ENCODE results near the gene GARS1.

GRCh38 chr7:30553546-30553945, 41.1 kb upstream of the GARS1 start:
- TF ChIP-seq EZH2phosphoT487 (IDR thresholded peaks at IDR 0.05; ENCODE audit: insufficient read depth, low read depth) (no peak), EZH2 (IDR thresholded peaks at IDR 0.05; ENCODE audit: insufficient read depth, poor library complexity, severe bottlenecking) (no peak)
